Brain microvascular endothelial cell (primary cell): Measurements from ENCODE around the gene RGS7.
A peak's percentile ranks its signal among the peaks of the same experiment; 100 is the strongest.

Source experiments
- DNase-seq: peaks from one replicate; pipeline ENCODE4 v3.0.0-alpha.2; 2020
- H3K27ac ChIP-seq: fragments of 250-450 bp; sonication (Bioruptor Pico); 2 replicates; pipeline ENCODE4 v1.5.1; 2020; ENCODE audit warnings: mild to moderate bottlenecking, moderate library complexity
- H3K27me3 ChIP-seq: fragments of 250-450 bp; sonication (Bioruptor Pico); replicated peaks from 2 replicates; pipeline ENCODE4 v1.5.1; 2020; ENCODE audit warnings: mild to moderate bottlenecking
- H3K36me3 ChIP-seq: fragments of 250-450 bp; sonication (Bioruptor Pico); replicated peaks from 2 replicates; pipeline ENCODE4 v1.5.1; 2020; ENCODE audit warnings: mild to moderate bottlenecking
- H3K4me3 ChIP-seq: 2 replicates; pipeline ENCODE4 v1.5.1; 2011; ENCODE audit warnings: low read depth, mild to moderate bottlenecking, control low read depth, low read length, moderate library complexity
- CTCF ChIP-seq: IDR thresholded peaks from 2 replicates; pipeline ENCODE4 v1.5.1; 2011; ENCODE audit warnings: low read depth, mild to moderate bottlenecking, moderate library complexity, low read length, control low read depth, inconsistent platforms; ENCODE audit errors: missing control alignments
- in situ Hi-C: cut with HindIII; loops from 2 replicates; pipeline ENCODE4 v1.10.0; 2017; ENCODE audit warnings: low sequenced_read_pairs, low pct_ligation_motif_present

Gene RGS7

GRCh38 chr1:241362350-241362749 lies 5.3 kb upstream of the RGS7 start:
- DNase-seq: no peak
- no peak overlapping the region for H3K4me3 ChIP-seq
- H3K36me3 ChIP-seq: no peaks in the 10 kb centered on the region
- in situ Hi-C loops: no loop called here
- H3K27me3 ChIP-seq: no peaks in the 10 kb centered on the region
- no peak for TF ChIP-seq CTCF
- H3K27ac ChIP-seq: no peak overlapping the region

DNA sequence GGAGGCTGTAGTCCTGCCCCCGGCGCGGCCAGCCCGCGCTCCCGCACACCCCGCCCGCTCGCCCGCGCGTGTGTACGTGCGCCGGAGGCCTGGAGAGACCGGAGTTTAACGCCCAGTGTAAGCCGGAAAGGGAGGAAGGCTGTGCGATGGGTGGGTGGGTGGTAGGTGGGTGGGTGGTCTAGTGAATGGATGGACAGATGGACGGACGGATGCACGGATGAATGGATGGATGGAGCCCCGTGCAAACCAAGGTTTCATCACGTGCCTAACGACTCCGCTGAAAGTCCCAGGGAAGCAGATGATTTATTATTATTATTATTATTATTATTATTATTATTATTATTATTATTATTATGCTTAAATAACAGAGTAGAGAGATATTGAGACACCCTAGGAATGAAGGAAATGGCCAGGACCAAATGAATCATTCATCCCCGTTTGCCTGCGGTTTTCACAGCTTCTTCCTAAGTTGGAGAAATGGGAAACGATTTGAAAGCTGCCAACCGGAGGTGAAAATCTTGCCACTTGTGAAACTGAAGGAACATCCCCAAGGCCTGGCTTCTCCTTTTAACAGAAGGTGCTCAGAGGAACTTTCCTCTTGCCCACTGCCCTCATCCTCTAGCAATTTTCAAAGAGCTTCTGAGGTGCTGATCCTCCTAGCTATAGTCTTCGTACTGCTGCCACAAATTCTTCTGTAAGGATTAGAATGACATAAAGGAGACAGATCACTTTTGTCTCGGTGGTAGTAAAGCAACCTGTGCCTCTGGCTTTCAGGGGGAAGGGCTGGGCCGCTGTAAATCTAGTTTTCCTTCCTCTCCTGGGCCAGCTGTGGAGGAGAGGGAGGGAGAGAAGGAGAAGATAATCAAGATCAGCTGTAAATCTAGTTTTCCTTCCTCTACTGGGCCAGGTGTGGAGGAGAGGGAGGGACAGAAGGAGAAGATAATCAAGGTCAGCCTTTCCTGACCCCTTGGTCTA lies 648 bp upstream of the RGS7 start:
- Histone ChIP-seq H3K4me3 (peak overlapping the region; percentile 61), H3K27ac (no peak overlapping the region), H3K27me3 (no peaks in the 10 kb centered on the region), H3K36me3 (no peaks in the 10 kb centered on the region)
- no peak for DNase-seq
- TF ChIP-seq CTCF: no peak
- in situ Hi-C loops: no loop called here

DNA sequence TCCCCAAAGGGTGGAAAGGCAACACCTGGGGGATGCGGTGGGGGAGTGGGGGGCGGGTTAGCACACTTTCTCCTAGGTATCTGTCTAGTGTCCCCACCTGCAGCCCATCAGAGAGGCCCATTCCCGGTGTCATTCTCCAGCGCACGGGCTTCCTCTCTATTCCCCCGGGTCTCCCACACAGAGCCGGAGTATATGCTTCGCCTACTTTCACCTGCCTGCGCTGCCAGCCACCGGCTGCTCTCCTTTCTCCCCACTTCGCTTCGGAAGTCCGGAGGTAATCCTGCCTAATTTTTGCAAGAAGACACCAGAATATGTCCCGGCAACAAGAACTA lies 852 bp downstream of the RGS7 start:
- no peak for DNase-seq
- no peak for TF ChIP-seq CTCF
- H3K4me3 ChIP-seq: peak overlapping the region; percentile 44
- H3K27me3 ChIP-seq: no peaks in the 10 kb centered on the region
- H3K36me3 ChIP-seq: no peaks in the 10 kb centered on the region
- in situ Hi-C loops: no loop called here
- no peak overlapping the region for H3K27ac ChIP-seq

- Histone ChIP-seq H3K27ac (no peak overlapping the region), H3K36me3 (no peaks in the 10 kb centered on the region), H3K27me3 (no peaks in the 10 kb centered on the region), H3K4me3 (no peak overlapping the region)
- no peak for DNase-seq
- no peak for TF ChIP-seq CTCF
- in situ Hi-C loops: no loop called here
Measured at GRCh38 chr1:241355311-241356010, 1.5 kb downstream of the RGS7 start.

GRCh38 chr1:241352401-241352800 lies 4.6 kb downstream of the RGS7 start:
- no peak for DNase-seq
- no peaks in the 10 kb centered on the region for H3K27me3 ChIP-seq
- H3K4me3 ChIP-seq: no peak overlapping the region
- no peaks in the 10 kb centered on the region for H3K36me3 ChIP-seq
- no peak for TF ChIP-seq CTCF
- H3K27ac ChIP-seq: no peak overlapping the region
- in situ Hi-C loops: no loop called here
